ENCODE data around the gene ATP2C2.

DNA sequence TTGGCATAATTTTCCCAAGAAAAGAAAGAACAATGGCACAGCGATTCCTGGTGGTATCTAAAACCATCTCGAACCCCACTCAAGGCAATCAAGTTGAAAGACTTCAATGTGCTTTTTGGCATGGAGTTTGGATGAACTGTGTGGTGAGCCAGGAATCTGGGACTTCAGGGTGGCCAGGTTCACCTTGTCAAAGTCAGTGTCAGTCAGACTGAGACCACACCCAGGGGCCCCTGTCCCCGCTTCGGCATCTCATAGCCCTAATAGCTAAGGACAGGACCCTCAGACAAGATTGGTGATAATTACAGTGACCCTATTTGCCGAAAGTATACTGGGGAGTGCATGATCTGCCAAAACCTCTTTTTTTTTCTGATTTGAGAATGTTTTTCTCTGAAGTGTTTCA is 47.8 kb upstream of the ATP2C2 start:
- no peak for TF ChIP-seq CTCF (conservative IDR thresholded peaks at IDR 0.05)
- no peak for TF ChIP-seq ZFX (IDR thresholded peaks at IDR 0.05)

All from C4-2B (cell line).